Natural killer cell treated with Interleukin-12 subunit alpha and Interleukin-12 subunit beta and Interleukin-15 and Interleukin-18, amount 100 ng/mL, for 72 hours (primary cell): ENCODE data around the gene MS4A18. TPM values are rescaled to one million over a fixed set of nuclear protein-coding genes. Genes with fewer than 3 reads are reported as not detected.
"Not testable (repeated sequence)": the region's sequence is repeated elsewhere in the genome, so short reads cannot be mapped to it uniquely, and the experiment has no call there.

ENCODE experiments used
- ATAC-seq, 2 donors: fragments of 150-1000 bp; cut with Tn5 transposase in 1 of 2; sonication (Bioruptor Pico), chemical (Tn5 transposase) in 1 of 2; 2 replicates each; pipeline ENCODE4 v1.10.0; 2021
- DNase-seq: peaks from one replicate; pipeline ENCODE4 v3.0.0; 2022; ENCODE audit warnings: low spot score
- H3K27ac Mint-ChIP-seq, 2 donors: 1 replicate in 1 of 2; 2 replicates in 1 of 2; pipeline ENCODE4 v1.8.0; 2022; ENCODE audit warnings: mixed read lengths in 2 of 2, mild to moderate bottlenecking in 1 of 2, moderate library complexity in 1 of 2
- H3K27me3 Mint-ChIP-seq, 2 donors: 1 replicate in 1 of 2; 2 replicates in 1 of 2; pipeline ENCODE4 v1.8.0; 2022; ENCODE audit warnings: mixed read lengths in 2 of 2
- H3K36me3 Mint-ChIP-seq: one replicate; pipeline ENCODE4 v1.8.0; 2022; ENCODE audit warnings: mixed read lengths
- H3K4me1 Mint-ChIP-seq, 2 donors: 1 replicate in 1 of 2; 2 replicates in 1 of 2; pipeline ENCODE4 v1.8.0; 2022; ENCODE audit warnings: low read depth in 2 of 2, mixed read lengths in 2 of 2, mild to moderate bottlenecking in 1 of 2
- H3K4me3 Mint-ChIP-seq: one replicate; pipeline ENCODE4 v1.8.0; 2022; ENCODE audit warnings: mixed read lengths
- H3K9me3 Mint-ChIP-seq: 2 replicates; pipeline ENCODE4 v1.8.0; 2022; ENCODE audit warnings: mixed read lengths
- total RNA-seq, 2 donors: library from RNA; stranded (reverse); gene quantifications; one replicate each; pipeline ENCODE4 v1.2.3, GENCODE V29; 2022

Gene MS4A18
- not detected for total RNA-seq

DNA sequence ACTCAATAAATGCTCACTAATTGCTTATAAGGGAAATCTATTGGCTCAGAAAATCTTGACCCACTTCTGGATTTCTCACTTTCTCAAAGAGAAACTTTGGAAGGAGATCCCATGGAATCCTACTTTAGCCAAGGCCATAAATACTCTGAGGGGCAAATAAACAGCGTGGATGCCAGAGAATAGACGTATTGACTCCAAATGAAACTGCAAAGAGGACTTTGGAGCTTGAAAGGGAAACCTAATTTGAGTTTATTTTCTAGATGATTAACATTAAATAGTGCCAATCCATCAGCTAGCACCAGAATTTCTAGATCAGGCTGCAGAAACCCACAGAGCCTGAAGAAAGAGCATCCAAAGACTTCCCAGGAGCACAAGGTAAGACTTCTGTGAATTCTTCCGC, at the start of gene MS4A18:
MS4A18 (plus strand) TSS at position 301 of the 400 bp plus-strand sequence.
- Mint-ChIP-seq H3K36me3 (no peaks in the 10 kb centered on the region), H3K9me3 (no peaks in the 10 kb centered on the region), H3K4me1 (no peaks in the 10 kb centered on the region), H3K4me3 (no peak within 1 kb of the TSS), H3K27me3 (peaks cover 20 to 21% of the 10 kb centered on the region in 2 donors), H3K27ac (no peak within 1 kb of the TSS)
- DNase-seq (no peak), ATAC-seq (no peak)

GRCh38 chr11:60678231-60678630, 46.3 kb upstream of the MS4A18 start:
- not testable (repeated sequence) for DNase-seq, H3K9me3 Mint-ChIP-seq, H3K27ac Mint-ChIP-seq, H3K4me3 Mint-ChIP-seq, H3K4me1 Mint-ChIP-seq, ATAC-seq
- peaks cover 21% of the 10 kb centered on the region for H3K36me3 Mint-ChIP-seq
- H3K27me3 Mint-ChIP-seq, result peaks cover 2 to 20% of the 10 kb centered on the region in 2 donors

DNA sequence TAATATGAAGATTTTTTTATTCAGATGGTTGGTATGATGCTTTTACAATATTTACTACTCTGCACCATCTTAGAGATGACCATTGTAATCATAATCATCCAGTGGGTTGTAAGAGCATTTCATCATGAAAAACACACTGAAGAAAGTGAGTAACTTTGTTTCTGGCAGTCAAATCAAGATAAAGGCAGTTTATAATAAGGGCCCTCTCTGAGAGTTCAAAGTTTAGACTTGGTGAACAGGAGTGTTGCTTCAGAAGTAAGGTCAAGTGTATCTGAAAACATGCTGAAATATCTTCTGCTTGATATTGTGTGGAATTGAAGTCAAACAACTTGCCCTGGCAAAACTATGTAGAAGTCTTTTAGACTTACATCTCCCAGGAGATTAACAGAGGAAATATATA, 44.6 kb upstream of the MS4A18 start:
- DNase-seq, result no peak
- ATAC-seq, result no peak
- Mint-ChIP-seq H3K27ac (no peak overlapping the region), H3K36me3 (peaks cover 17% of the 10 kb centered on the region), H3K9me3 (peaks cover 10% of the 10 kb centered on the region), H3K27me3 (peaks cover 2 to 20% of the 10 kb centered on the region in 2 donors), H3K4me1 (peaks cover 5 to 16% of the 10 kb centered on the region in 2 donors), H3K4me3 (no peak overlapping the region)

- Mint-ChIP-seq H3K36me3 (peaks cover 17% of the 10 kb centered on the region), H3K4me3 (no peak overlapping the region), H3K4me1 (peaks cover 5 to 16% of the 10 kb centered on the region in 2 donors), H3K9me3 (peaks cover 10% of the 10 kb centered on the region), H3K27ac (no peak overlapping the region), H3K27me3 (peaks cover 2 to 20% of the 10 kb centered on the region in 2 donors)
- ATAC-seq (no peak), DNase-seq (no peak)
Observed at GRCh38 chr11:60680455-60681119, 43.9 kb upstream of the MS4A18 start.

- Mint-ChIP-seq H3K27me3 (peaks cover 0 to 16% of the 10 kb centered on the region in 2 donors), H3K4me1 (peaks cover 5 to 16% of the 10 kb centered on the region in 2 donors)
- H3K36me3 Mint-ChIP-seq, H3K27ac Mint-ChIP-seq, DNase-seq, ATAC-seq, H3K4me3 Mint-ChIP-seq, H3K9me3 Mint-ChIP-seq: not testable (repeated sequence)
Observed at GRCh38 chr11:60684541-60684848, 40.0 kb upstream of the MS4A18 start.

DNA sequence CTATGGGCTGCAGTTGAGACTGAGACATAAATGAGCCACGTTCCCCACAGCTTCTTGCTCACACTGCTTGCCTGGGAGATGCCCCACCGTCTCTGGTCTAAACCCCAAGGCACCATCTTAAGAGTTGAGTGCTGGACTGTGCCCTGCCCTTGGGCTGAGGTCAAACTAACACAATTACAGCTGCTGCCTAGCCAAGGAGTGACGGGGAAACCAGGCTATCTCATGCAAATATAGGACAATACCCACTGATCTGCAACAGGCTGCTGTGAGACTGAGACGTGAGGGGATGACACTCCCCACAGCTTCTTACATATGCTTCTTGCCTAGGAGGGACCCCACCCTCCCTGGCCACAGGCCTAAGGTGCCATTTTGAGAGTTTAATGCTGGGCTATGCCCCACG, 32.9 kb upstream of the MS4A18 start:
- H3K4me3 Mint-ChIP-seq, result no peak overlapping the region
- no peaks in the 10 kb centered on the region for H3K36me3 Mint-ChIP-seq
- DNase-seq (no peak), ATAC-seq (peak in 1 of 2 donors; percentile 32)
- no peak overlapping the region for H3K27ac Mint-ChIP-seq
- peaks cover 8 to 30% of the 10 kb centered on the region in 2 donors for H3K27me3 Mint-ChIP-seq
- H3K9me3 Mint-ChIP-seq, result no peaks in the 10 kb centered on the region
- H3K4me1 Mint-ChIP-seq, result no peaks in the 10 kb centered on the region

GRCh38 chr11:60699284-60699691, 25.2 kb upstream of the MS4A18 start, which contains the start of gene MS4A8:
Gene MS4A8, plus strand, starts transcription at chr11:60699612. Its CDS starts 1,249 bp downstream, at chr11:60700861.
- Mint-ChIP-seq H3K4me1 (no peaks in the 10 kb centered on the region), H3K27me3 (peaks cover 8 to 23% of the 10 kb centered on the region in 2 donors), H3K27ac (no peak within 1 kb of the TSS), H3K36me3 (no peaks in the 10 kb centered on the region), H3K4me3 (no peak within 1 kb of the TSS), H3K9me3 (no peaks in the 10 kb centered on the region)
- DNase-seq, result no peak
- ATAC-seq, result no peak

GRCh38 chr11:60699936-60700335, 24.6 kb upstream of the MS4A18 start:
- ATAC-seq, result no peak
- DNase-seq, result no peak
- Mint-ChIP-seq H3K27me3 (peaks cover 12 to 20% of the 10 kb centered on the region in 2 donors), H3K9me3 (no peaks in the 10 kb centered on the region), H3K27ac (no peak overlapping the region), H3K4me1 (no peaks in the 10 kb centered on the region), H3K4me3 (no peak overlapping the region), H3K36me3 (no peaks in the 10 kb centered on the region)

DNA sequence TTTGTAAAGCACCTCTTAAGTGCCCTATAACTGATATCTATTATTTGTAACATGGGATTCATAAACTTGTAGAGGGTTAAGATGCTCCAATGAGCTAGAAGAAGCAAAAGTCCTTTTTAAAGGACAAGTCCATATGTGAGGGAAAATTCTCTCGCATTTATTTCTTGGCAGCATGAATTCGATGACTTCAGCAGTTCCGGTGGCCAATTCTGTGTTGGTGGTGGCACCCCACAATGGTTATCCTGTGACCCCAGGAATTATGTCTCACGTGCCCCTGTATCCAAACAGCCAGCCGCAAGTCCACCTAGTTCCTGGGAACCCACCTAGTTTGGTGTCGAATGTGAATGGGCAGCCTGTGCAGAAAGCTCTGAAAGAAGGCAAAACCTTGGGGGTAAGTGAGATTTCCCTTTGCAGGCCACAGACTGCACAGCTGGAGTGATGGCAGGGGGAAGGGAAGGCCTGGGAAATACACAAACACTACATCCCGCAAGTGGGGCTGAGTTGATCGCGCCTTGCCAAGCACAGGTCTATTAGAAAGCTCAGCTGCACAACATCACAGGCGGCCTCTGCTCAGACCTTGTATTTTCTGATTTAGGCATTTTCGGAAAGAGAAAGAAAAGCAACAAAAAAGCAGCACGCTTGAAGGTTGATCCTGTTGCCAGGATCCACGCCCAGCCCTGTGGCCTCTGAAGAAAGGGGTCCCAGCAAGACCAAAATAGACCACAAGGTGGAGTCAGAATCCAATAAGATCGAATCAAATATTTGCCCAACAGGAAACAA, 23.6 kb upstream of the MS4A18 start:
- DNase-seq (no peak), ATAC-seq (no peak)
- H3K27ac Mint-ChIP-seq, result no peak overlapping the region
- H3K27me3 Mint-ChIP-seq, result peaks cover 11 to 14% of the 10 kb centered on the region in 2 donors
- no peak overlapping the region for H3K4me3 Mint-ChIP-seq
- H3K9me3 Mint-ChIP-seq, result no peaks in the 10 kb centered on the region
- no peaks in the 10 kb centered on the region for H3K36me3 Mint-ChIP-seq
- no peaks in the 10 kb centered on the region for H3K4me1 Mint-ChIP-seq

- H3K9me3 Mint-ChIP-seq, result no peaks in the 10 kb centered on the region
- H3K27me3 Mint-ChIP-seq, result peaks cover 8 to 14% of the 10 kb centered on the region in 2 donors
- ATAC-seq (no peak), DNase-seq (no peak)
- H3K36me3 Mint-ChIP-seq, result no peaks in the 10 kb centered on the region
- H3K4me3 Mint-ChIP-seq, result no peak overlapping the region
- H3K27ac Mint-ChIP-seq, result no peak overlapping the region
- no peaks in the 10 kb centered on the region for H3K4me1 Mint-ChIP-seq
Observed at GRCh38 chr11:60701469-60701818, 23.1 kb upstream of the MS4A18 start.

- Mint-ChIP-seq H3K27me3 (peaks cover 7 to 15% of the 10 kb centered on the region in 2 donors), H3K4me1 (no peaks in the 10 kb centered on the region), H3K9me3 (no peaks in the 10 kb centered on the region), H3K36me3 (no peaks in the 10 kb centered on the region), H3K4me3 (no peak overlapping the region), H3K27ac (no peak overlapping the region)
- ATAC-seq, result no peak
- no peak for DNase-seq
Observed at GRCh38 chr11:60703374-60703773, 21.1 kb upstream of the MS4A18 start.

DNA sequence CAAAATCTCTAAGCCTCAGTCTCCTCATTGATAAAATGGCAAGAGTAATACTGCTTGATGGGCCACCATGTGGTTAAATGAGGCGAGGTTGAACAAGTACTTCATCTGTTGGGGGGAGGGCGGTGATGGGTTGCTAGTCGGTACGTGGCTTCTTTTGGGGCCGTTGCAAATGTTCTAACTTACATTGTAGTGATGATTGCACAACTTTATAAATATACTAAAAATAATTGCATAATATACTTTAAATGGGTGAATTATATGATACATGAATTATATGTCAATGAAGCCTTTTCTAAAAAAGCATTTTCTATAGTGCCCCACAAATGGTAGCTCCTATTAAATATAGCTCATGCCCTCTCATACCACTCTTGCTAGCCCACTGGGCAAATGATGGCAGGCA, 18.6 kb upstream of the MS4A18 start:
- ATAC-seq (no peak), DNase-seq (no peak)
- Mint-ChIP-seq H3K36me3 (no peaks in the 10 kb centered on the region), H3K27ac (no peak overlapping the region), H3K9me3 (no peaks in the 10 kb centered on the region), H3K27me3 (peaks cover 7 to 15% of the 10 kb centered on the region in 2 donors), H3K4me3 (no peak overlapping the region), H3K4me1 (no peaks in the 10 kb centered on the region)

- no peaks in the 10 kb centered on the region for H3K9me3 Mint-ChIP-seq
- no peak overlapping the region for H3K27ac Mint-ChIP-seq
- peaks cover 7 to 15% of the 10 kb centered on the region in 2 donors for H3K27me3 Mint-ChIP-seq
- ATAC-seq, result no peak
- H3K4me1 Mint-ChIP-seq, result no peaks in the 10 kb centered on the region
- no peaks in the 10 kb centered on the region for H3K36me3 Mint-ChIP-seq
- no peak for DNase-seq
- no peak overlapping the region for H3K4me3 Mint-ChIP-seq
Observed at GRCh38 chr11:60706931-60707330, 17.6 kb upstream of the MS4A18 start.

GRCh38 chr11:60710482-60710881, 14.0 kb upstream of the MS4A18 start:
- Mint-ChIP-seq H3K4me1 (peaks cover 0 to 4% of the 10 kb centered on the region in 2 donors), H3K9me3 (no peaks in the 10 kb centered on the region), H3K27ac (no peak overlapping the region), H3K36me3 (no peaks in the 10 kb centered on the region), H3K27me3 (peaks cover 8 to 15% of the 10 kb centered on the region in 2 donors), H3K4me3 (no peak overlapping the region)
- DNase-seq, result no peak
- ATAC-seq, result no peak
